ENCODE data around the gene TMEM131L.
"Not testable (repeated sequence)": the region's sequence is repeated elsewhere in the genome, so short reads cannot be mapped to it uniquely, and the experiment has no call there.

TMEM131L gene

GRCh38 chr4:153466081-153466948 lies at the start of gene TMEM131L:
TSS of gene TMEM131L (plus strand) at chr4:153466360. CDS start at chr4:153466398, 38 bp downstream.
- peak; percentile 81 for DNase-seq

- DNase-seq, result not testable (repeated sequence)
These were observed 49.7 kb upstream of the TMEM131L start for GRCh38 chr4:153416456-153416855.

GRCh38 chr4:153418121-153418520 lies 48.0 kb upstream of the TMEM131L start:
- DNase-seq, result no peak

- peak; percentile 42 for DNase-seq
These were observed 47.6 kb upstream of the TMEM131L start for GRCh38 chr4:153418558-153418957.

GRCh38 chr4:153419029-153419428 lies 47.1 kb upstream of the TMEM131L start:
- no peak for DNase-seq

- no peak for DNase-seq
These were observed 46.4 kb upstream of the TMEM131L start for GRCh38 chr4:153419673-153420278.

GRCh38 chr4:153420361-153420760 lies 45.8 kb upstream of the TMEM131L start:
- no peak for DNase-seq

GRCh38 chr4:153421941-153422340 lies 44.2 kb upstream of the TMEM131L start:
- DNase-seq, result no peak

- DNase-seq, result no peak
These were observed 39.8 kb upstream of the TMEM131L start for GRCh38 chr4:153426207-153426885.

- no peak for DNase-seq
These were observed 38.6 kb upstream of the TMEM131L start for GRCh38 chr4:153427363-153428071.

GRCh38 chr4:153428941-153429475 lies 37.2 kb upstream of the TMEM131L start:
- DNase-seq, result no peak

GRCh38 chr4:153432965-153433753 lies 33.0 kb upstream of the TMEM131L start:
- DNase-seq, result peak; percentile 27

- DNase-seq, result no peak
These were observed 32.4 kb upstream of the TMEM131L start for GRCh38 chr4:153433754-153434105.

GRCh38 chr4:153434190-153434589 lies 32.0 kb upstream of the TMEM131L start:
- DNase-seq, result no peak

GRCh38 chr4:153438916-153439756 lies 27.0 kb upstream of the TMEM131L start:
- DNase-seq, result no peak

GRCh38 chr4:153439831-153440230 lies 26.3 kb upstream of the TMEM131L start:
- no peak for DNase-seq

- DNase-seq, result no peak
These were observed 25.7 kb upstream of the TMEM131L start for GRCh38 chr4:153440475-153440874.

- no peak for DNase-seq
These were observed 18.8 kb upstream of the TMEM131L start for GRCh38 chr4:153447175-153447905.

- DNase-seq, result peak; percentile 16
These were observed 18.0 kb upstream of the TMEM131L start for GRCh38 chr4:153448003-153448731.

GRCh38 chr4:153449338-153449737 lies 16.8 kb upstream of the TMEM131L start:
- no peak for DNase-seq

Data from NCI-H146 (cell line).